HG02763 (cell line): Measurements from ENCODE around the gene ARPC4.
"Not testable (repeated sequence)": the region's sequence is repeated elsewhere in the genome, so short reads cannot be mapped to it uniquely, and the experiment has no call there.

Experiments
- ATAC-seq: cut with Tn5 transposase; IDR thresholded peaks from one replicate; pipeline ENCODE4 v1.9.1; 2021; ENCODE audit warnings: mild to moderate bottlenecking, moderate library complexity; ENCODE audit not compliant: unreplicated experiment

ARPC4 gene

GRCh38 chr3:9769426-9770275 is 23.2 kb upstream of the ARPC4 start, which contains the start of gene CAMK1:
CAMK1 (minus strand) TSS chr3:9769947; CDS start chr3:9767749, 2,198 bp downstream.
- peak; percentile 45 for ATAC-seq

DNA sequence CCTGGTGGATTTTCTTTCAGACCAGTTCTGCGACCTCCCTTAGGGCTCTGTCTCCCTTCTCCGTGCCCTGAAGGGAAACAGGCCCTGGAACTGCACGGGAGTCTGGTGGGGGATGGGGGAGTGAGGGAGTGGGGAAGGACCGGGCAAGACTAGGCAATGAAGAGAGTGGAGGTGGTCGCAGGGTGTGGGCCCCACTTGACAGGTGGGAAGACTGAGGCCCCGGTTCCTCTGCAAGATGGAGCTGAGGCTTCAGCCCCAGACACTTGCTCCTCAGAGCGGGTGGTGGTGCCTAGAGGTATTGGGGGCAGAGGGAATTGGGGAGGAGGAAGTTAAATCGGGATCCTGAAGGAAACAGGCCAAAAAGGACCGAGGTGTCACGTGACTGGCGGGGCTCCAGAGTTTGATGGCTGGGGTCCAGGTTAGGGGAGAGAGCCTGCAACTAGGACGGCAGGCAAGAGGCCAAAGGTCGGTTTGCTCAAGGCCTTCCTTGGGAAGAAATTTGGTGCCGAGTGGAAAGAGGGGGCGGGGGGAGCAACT is 22.5 kb upstream of the ARPC4 start:
- no peak for ATAC-seq

GRCh38 chr3:9771007-9771406 is 21.9 kb upstream of the ARPC4 start:
- ATAC-seq = not testable (repeated sequence)

- ATAC-seq = no peak
Measured at GRCh38 chr3:9776896-9777693, 15.8 kb upstream of the ARPC4 start.

- ATAC-seq = no peak
Measured at GRCh38 chr3:9777694-9778021, 15.2 kb upstream of the ARPC4 start.

GRCh38 chr3:9778143-9779074 is 14.5 kb upstream of the ARPC4 start:
- ATAC-seq = no peak

DNA sequence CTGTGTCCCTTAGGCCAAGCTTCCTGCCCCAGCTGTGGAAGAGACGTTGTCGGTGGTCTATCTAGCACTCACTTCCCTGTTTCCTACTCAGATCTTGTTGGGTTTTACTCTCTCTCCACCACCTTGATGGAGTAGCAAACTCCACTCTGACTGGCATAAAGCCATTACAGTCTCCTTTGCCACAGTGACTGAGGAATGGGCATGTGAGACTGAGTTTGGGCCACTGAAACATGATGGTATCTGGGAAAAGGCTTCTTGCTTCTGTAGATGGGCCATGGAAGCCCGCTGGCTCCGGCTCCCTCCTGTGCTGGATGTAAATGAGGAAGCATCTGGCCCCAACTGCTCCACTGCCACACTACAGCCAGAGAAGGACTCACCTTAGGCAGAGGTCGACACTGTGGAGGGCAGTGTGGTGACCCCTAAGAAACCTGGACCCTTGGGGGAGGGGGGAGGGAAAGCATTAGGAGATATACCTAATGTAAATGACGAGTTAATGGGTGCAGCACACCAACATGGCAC is 13.7 kb upstream of the ARPC4 start:
- no peak for ATAC-seq

DNA sequence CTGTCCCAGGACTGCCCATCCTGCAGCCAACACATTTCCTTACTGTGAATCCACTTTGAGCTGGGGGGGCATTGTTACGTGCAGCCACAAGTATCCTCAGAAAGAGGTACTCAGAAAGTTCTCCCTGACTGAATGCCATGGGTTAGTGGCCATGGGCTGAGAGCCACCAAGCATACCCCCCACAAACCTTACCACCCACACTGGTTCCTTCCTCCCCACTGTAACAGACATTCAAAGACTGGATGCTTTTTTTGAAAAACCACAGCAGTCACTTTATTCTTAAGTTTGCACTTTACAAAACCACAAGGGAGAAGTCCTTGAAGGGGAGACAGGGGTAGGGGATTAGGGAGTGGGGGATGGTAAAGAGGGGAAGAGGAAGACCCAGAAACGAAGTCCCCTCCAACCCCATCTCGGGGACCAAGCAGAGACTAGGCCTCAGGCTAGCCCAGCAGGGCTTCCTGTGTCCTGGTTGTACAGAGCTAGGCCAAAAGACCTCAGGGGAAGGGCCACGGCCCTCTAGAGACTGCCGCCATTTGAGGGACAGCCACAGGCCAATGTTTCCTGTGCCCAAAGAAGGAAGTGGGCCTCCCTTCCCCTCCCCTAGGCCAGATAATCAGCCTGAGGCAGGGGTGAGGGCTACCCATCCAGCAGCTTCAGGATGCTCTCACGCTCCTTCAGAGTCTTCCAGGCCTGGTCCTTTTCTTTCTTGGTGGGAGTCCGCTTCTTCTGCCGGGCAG is 13.0 kb upstream of the ARPC4 start:
- ATAC-seq = peak; percentile 57

- no peak for ATAC-seq
Measured at GRCh38 chr3:9780458-9780812, 12.4 kb upstream of the ARPC4 start.

DNA sequence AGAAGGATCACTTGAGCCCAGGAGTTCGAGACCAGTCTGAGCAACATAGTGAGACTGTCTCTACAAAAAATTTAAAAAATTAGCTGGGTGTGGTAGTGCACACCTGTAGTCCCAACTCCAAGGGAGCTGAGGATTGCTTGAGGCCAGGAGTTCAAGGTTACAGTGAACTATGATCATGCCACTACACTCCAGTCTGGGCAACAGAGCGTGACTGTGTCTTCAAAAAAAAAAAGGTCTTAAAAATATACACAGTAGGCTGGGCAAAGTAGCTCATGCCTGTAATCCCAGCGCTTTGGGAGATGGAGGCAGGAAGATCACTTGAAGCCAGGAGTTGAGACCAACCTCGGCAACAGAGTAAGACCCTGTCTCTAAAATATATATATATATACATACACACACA is 12.0 kb upstream of the ARPC4 start:
- ATAC-seq = no peak

- ATAC-seq = no peak
Measured at GRCh38 chr3:9781551-9781950, 11.3 kb upstream of the ARPC4 start.

GRCh38 chr3:9781978-9782603 is 10.8 kb upstream of the ARPC4 start:
- no peak for ATAC-seq

GRCh38 chr3:9782770-9783169 is 10.1 kb upstream of the ARPC4 start:
- ATAC-seq = no peak

DNA sequence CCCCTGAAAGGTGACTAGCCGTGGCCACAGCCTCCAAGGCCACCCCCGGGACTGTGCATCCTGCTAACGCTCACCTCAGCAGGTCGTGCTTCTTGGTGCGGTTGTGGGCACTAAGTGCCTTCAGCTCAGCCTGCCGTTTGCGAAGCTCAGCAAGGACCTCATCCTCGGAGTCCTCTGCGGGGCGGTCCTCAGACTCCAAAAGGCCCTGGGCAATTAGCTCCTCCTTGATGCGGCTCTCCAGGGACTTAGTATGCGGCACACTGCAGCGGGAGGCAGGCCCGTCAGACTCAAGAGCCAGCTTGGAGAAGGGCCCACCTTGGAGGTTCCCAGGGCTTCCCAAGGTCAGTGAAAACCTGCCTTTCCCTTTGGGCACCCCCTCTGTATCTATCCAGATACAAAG is 8.9 kb upstream of the ARPC4 start:
- ATAC-seq = no peak

GRCh38 chr3:9784965-9785364 is 7.9 kb upstream of the ARPC4 start:
- ATAC-seq = no peak

DNA sequence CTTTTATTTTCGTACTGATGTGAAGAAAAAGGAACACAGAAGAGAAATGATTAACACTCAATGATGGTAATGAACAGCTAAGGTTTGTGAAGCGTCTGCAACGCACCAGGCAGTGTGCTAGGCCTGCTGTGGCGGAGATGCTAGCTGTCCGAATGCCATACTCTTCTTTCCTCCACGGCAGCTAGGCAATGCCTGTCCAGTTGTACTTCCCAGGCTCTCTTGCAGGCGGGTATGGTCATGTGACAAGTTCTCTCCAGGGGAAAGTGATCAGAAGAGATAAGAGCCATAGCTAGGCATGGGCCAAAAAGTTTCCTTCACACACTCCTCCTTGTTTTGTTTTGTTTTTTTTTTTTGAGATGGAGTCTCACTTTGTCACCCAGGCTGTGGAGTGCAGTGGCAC is 7.3 kb upstream of the ARPC4 start:
- no peak for ATAC-seq

- ATAC-seq = no peak
Measured at GRCh38 chr3:9786209-9786739, 6.6 kb upstream of the ARPC4 start.

DNA sequence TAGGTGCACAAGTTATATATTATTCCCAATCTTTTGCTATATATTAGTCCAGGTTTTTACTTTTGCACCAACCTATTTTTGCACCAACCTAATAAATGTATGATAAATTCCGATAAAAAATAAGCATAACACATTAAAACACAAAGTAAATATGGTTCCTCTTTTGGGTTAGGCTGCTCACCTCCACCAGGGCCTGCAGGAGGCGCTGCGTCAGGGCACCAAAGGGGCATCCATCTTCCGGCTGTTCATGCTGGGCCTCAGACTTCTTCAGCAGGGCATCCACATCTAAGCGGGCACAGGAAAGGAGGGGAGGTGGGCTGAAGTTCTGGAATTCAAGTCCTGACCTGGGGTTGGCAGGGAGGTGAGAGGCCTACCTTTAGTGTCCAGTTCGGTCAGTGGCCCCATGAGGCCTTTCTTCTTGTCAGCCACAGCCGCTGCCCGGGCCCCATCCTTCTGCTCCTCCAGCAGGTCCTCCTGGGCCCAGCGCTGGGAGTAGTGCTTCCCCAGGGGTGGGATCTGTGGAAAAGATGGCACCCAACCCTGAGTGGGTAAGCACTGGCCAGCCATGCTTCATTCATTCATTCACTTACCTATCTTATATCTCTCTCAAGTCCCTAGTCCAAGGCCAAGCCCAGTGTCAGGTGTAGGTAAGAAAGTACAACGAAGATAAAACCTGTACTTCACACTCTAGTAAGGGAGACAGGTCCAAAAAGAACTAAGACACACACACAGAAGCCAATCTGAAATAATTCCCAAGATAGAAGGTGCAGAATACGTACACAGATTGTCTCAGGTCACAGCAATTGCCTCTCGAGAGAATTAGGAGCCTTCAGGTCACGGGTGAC is 5.8 kb upstream of the ARPC4 start:
- ATAC-seq = no peak
